HG03097 (cell line): ENCODE results near the gene FLOT2.
"Not testable (repeated sequence)": the region's sequence is repeated elsewhere in the genome, so short reads cannot be mapped to it uniquely, and the experiment has no call there.

Experiments
- ATAC-seq: cut with Tn5 transposase; IDR thresholded peaks from one replicate; pipeline ENCODE4 v1.9.1; 2021; ENCODE audit not compliant: unreplicated experiment, low FRiP score

Gene FLOT2

DNA sequence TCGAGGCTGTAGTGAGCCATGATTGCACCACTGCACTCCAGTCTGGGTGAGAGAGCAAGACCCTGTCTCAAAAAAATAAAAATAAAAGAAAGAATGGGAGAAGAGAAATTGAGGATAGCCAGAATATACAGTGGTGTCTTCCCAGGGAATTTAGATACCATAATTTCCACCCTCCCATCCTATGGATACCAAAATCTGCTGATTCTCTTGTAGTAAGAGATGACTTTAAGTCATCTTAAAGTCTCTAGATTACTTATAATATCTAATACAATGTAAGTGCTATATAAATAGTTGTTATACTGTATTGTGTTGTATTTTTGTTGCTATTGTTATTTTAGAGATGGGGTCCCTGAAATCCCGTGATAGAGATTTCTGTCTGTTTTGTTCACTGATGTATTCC, 44.2 kb downstream of the FLOT2 start:
- ATAC-seq = no peak

DNA sequence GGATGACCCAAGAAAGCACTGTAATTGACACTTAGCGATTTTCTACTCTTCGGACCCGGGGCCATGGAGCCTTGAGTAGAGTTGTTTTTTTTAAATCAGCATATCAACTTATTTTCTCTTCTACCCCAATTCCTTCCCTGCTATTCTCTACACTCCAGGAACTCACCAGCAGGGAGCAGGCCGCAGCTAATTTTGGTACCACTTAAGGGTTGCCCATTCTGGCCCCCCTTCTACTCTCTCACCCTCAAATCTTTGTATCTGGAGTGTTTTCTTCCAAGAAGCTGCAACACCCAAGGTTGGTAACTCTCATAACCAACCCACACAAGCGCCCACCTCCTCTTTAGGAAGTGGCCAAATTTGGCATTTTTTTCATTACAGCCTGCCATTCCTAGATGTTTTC, 48.3 kb downstream of the FLOT2 start:
- ATAC-seq = no peak

DNA sequence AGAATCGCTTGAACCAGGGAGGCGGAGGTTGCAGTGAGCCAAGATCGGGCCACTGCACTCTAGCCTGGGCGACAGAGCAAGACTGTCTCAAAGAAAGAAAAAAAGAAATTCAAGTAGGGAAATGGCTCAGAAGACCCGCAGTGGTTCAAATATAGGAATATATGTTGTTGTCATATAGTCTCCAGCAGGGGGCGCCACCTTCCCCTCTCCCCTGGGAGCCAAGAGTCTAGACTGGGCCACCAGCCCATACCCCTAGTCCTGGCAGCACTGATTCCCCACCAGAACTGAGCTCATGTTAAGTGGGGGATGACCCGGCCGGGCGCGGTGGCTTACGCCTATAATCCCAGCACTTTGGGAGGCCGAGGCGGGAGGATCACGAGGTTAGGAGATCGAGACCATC, 48.9 kb downstream of the FLOT2 start:
- ATAC-seq = not testable (repeated sequence)

DNA sequence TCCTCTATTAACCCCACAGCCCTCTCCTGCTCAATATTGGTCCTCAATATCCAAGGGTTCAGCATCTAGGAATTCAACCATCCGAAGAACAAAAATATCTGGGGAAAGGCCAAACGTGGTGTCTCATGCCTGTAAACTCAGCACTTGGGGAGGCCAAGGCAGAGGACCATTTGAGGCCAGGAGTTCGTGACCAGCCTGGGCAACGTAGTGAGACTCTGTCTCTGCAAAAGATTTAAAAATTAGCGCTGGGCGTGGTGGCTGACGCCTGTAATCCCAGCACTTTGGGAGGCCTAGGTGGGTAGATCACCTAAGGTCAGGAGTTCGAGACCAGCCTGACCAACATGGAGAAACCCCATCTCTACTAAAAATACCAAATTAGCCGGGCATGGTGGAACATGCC, 50.8 kb downstream of the FLOT2 start:
- ATAC-seq = not testable (repeated sequence)

DNA sequence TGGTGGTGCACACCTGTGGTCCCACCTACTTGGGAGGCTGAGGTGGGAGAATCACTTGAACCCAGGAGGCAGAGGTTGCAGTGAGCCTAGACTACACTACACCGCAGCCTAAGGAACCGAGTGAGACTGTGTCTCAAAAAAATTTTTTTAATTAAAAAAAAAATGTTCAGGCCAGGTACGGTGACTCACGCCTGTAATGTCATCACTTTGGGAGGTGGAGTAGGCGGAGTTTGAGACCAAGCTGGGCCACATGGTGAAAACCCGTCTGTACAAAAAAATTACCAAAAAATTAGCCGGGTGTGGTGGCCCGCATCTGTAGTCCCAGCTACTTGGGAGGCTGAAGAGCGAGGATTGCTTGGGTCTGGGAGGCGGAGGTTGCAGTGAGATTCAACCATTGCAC, 51.3 kb downstream of the FLOT2 start:
- no peak for ATAC-seq

DNA sequence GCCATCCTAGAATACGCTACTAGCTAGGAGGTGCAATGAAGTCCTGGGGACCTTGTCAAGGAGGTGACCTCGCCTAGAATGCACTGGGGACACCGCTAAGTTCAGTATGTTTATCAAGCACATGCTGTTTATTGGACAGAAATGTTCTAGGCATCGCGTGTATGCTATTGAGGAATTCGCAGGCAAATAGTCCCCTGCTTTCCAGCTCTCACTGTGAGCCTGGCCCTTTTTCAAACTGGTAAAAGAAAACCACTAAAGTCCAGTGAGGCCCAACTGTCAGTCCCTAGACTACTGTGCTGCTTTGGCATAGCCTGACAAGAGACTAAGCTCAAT, 53.8 kb downstream of the FLOT2 start:
- no peak for ATAC-seq

DNA sequence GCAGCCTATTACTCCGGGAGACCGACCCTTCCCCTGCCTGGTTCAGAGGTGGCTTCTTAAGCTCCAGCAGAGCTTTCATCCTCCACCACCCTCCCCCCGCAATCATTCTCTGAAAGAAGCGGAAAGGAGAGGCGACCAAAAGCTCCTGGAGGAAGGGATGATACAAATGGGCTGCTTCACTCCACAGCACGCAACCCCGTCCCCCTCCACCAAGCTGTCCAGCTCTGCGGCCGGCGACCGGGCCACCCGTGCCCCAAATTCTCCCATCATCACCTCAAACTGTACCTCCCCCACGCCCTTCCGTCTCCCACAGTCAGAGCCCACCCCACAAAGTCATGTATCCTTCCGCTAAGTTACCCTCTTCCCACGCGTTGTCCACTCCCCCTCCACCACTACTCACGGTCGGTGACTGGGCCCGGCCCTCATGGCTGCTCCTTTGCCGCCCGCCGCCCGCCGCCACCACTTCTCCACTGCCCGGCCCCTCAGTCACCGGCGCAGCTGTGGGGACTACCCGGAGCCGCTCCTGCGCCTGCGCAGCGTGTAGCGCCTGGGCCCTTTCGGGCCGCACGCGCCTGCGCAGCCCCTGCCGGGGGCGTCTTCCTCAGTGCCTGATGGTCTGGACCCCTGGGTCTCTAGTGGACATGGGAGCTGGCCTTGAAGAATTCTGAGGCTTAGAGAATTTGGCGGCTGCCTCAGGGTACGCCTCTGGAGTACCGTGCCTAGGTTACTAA, 55.1 kb downstream of the FLOT2 start, which contains the start of gene FAM222B:
Gene FAM222B (minus strand): TSS at position 509 of the 731 bp plus-strand sequence. CDS start 76,123 bp downstream, outside the sequence.
- peak; percentile 61 for ATAC-seq

DNA sequence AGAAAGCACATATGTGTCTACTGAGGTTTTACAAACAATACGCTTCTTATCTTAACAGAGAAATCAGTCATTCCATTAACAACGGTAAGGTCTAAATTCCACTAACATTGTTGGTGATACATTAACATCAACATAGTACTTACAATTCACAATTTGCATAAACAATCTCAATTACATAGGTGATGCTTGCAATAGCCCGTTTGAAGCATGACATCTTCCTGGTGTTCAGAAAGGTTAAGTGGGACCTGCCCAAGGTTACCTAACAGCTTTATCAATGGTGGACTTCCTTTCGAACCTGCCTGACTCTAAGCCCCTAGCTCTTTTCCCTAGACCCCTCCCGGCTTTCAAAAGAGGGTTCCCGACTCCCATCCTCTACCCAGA, 55.6 kb downstream of the FLOT2 start:
- peak; percentile 15 for ATAC-seq

DNA sequence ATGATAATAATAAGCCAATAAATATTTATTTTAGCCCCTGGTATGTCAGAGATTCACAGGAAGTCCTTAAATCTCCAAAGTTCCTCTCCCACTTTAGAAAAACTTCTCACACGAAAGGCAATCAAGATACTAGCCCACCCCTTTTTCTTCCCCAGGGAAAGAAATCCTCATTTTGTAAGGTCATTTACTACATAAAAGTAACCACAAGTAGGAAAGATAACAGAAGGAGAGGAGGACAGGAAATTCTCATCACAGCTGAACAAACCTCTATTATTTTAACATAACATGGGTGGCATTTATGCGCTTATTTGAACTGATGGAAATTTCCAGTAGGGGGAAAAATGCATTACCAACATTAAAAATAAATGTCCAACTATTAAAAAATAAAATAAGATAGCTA, 58.3 kb downstream of the FLOT2 start:
- ATAC-seq = no peak

DNA sequence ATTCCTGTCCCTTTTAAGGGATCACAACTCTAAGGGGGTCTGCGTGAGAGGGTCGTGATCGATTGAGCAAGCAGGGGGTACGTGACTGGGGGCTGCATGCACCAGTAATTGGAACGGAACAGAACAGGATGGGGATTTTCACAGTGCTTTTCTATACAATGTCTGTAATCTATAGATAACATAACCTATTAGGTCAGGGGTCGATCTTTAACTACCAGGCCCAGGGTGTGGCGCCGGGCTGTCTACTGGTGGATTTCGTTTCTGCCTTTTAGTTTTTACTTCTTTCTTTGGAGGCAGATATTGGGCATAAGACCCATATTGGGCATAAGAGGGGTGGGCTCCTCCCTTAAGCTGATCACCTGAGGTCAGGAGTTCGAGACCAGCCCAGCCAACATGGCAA, 61.0 kb downstream of the FLOT2 start:
- ATAC-seq = not testable (repeated sequence)

DNA sequence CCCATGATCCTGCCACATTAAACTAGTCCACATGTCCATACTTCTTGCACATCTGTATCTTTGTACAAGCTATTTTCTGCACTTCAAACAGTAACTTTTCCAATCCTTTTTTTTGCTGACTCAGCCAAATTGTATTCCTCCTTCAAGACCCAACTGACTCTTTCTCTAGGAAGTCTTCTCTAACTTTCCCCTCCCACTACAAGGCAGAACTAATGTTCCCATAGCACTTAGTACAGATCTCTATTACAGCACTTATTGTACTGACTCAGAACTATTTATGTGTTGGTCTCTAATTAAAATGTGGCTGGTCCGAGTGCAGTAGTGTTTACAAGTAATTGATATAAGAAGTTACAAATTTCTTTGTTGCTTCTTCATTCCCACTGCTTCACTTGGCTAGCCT, 63.1 kb downstream of the FLOT2 start:
- no peak for ATAC-seq
